Neural cell (in vitro differentiated cells): Measurements from ENCODE around the gene UIMC1. TPM values are rescaled to one million over a fixed set of nuclear protein-coding genes. Genes with fewer than 3 reads are reported as not detected.
"Not testable (repeated sequence)": the region's sequence is repeated elsewhere in the genome, so short reads cannot be mapped to it uniquely, and the experiment has no call there.

Source experiments
- H2AFZ ChIP-seq: fragments of 200-600, 300-800 bp; sonication (generic), shearing (Covaris generic); 2 replicates; pipeline ENCODE4 v1.6.0; 2014; ENCODE audit warnings: low read depth, mild to moderate bottlenecking, antibody characterized with exemption, low read length, moderate library complexity
- H3F3A ChIP-seq: fragments of 200-600 bp; shearing (Covaris generic); 2 replicates; pipeline ENCODE4 v1.6.1; 2016; ENCODE audit warnings: mild to moderate bottlenecking, moderate library complexity, mixed read lengths, antibody characterized with exemption, low read length; ENCODE audit not compliant: insufficient read depth, poor library complexity, severe bottlenecking
- H3K27ac ChIP-seq: fragments of 200-600, 300-800 bp; sonication (generic), shearing (Covaris generic); 2 replicates; pipeline ENCODE4 v1.5.1; 2014; ENCODE audit warnings: mild to moderate bottlenecking, low read length, moderate library complexity
- H3K27me3 ChIP-seq: fragments of 300-800, 200-600 bp; sonication (generic), shearing (Covaris generic); 2 replicates; pipeline ENCODE4 v1.6.0; 2014; ENCODE audit warnings: mild to moderate bottlenecking, low read depth, low read length, moderate library complexity; ENCODE audit not compliant: insufficient read depth
- H3K36me3 ChIP-seq: fragments of 300-800, 200-600 bp; sonication (generic), shearing (Covaris generic); 2 replicates; pipeline ENCODE4 v1.5.1; 2014; ENCODE audit warnings: mild to moderate bottlenecking, antibody characterized with exemption, low read length, moderate library complexity; ENCODE audit not compliant: insufficient read depth
- H3K4me2 ChIP-seq: fragments of 300-800, 200-600 bp; sonication (generic), shearing (Covaris generic); 2 replicates; pipeline ENCODE4 v1.6.0; 2014; ENCODE audit warnings: mild to moderate bottlenecking, low read length
- H3K4me3 ChIP-seq: fragments of 300-800, 200-600 bp; sonication (generic), shearing (Covaris generic); 2 replicates; pipeline ENCODE4 v1.5.1; 2014; ENCODE audit warnings: mild to moderate bottlenecking, low read length, moderate library complexity
- H3K79me2 ChIP-seq: fragments of 200-600 bp; shearing (Covaris generic); replicated peaks from 2 replicates; pipeline ENCODE4 v1.6.0; 2014; ENCODE audit warnings: mild to moderate bottlenecking, low read length, moderate library complexity; ENCODE audit not compliant: insufficient read depth
- H3K9ac ChIP-seq: fragments of 300-800, 200-600 bp; sonication (generic), shearing (Covaris generic); 2 replicates; pipeline ENCODE4 v1.6.1; 2016; ENCODE audit warnings: mild to moderate bottlenecking, low read length, mixed read lengths
- H3K9me2 ChIP-seq: fragments of 200-600 bp; shearing (Covaris generic); 2 replicates; pipeline ENCODE4 v1.6.1; 2016; ENCODE audit warnings: mild to moderate bottlenecking, low read length, mixed read lengths; ENCODE audit not compliant: insufficient read depth
- H3K9me3 ChIP-seq: fragments of 200-600, 300-800 bp; sonication (generic), shearing (Covaris generic); 2 replicates; pipeline ENCODE4 v1.6.1; 2016; ENCODE audit warnings: mild to moderate bottlenecking, mixed run types, low read length, moderate library complexity, mixed read lengths
- H4K20me1 ChIP-seq: fragments of 200-600 bp; shearing (Covaris generic); 2 replicates; pipeline ENCODE4 v1.6.1; 2016; ENCODE audit warnings: mild to moderate bottlenecking, mixed run types; ENCODE audit not compliant: insufficient read depth
- CTCF ChIP-seq: fragments of 450-650 bp; IDR thresholded peaks from 2 replicates; pipeline ENCODE4 v1.5.1; 2014; ENCODE audit warnings: antibody characterized with exemption, mild to moderate bottlenecking, moderate library complexity; ENCODE audit not compliant: poor library complexity, severe bottlenecking
- EP300 ChIP-seq: fragments of 450-650 bp; conservative IDR thresholded peaks from 2 replicates; pipeline ENCODE4 v1.6.1; 2014; ENCODE audit warnings: antibody characterized with exemption, mild to moderate bottlenecking, moderate library complexity; ENCODE audit not compliant: poor library complexity, severe bottlenecking
- EZH2 ChIP-seq: fragments of 200-600, 300-800 bp; shearing (Covaris generic), sonication (generic); IDR thresholded peaks from 2 replicates; pipeline ENCODE4 v1.6.1; 2014; ENCODE audit warnings: antibody characterized with exemption, low read length, borderline replicate concordance, mild to moderate bottlenecking; ENCODE audit not compliant: insufficient read depth, poor library complexity, severe bottlenecking
- MXI1 ChIP-seq: fragments of 450-650 bp; conservative IDR thresholded peaks from 2 replicates; pipeline ENCODE4 v1.6.1; 2014; ENCODE audit warnings: antibody characterized with exemption, mild to moderate bottlenecking; ENCODE audit not compliant: poor library complexity, severe bottlenecking
- POLR2AphosphoS5 ChIP-seq: IDR thresholded peaks from 2 replicates; pipeline ENCODE4 v1.6.1; 2012
- RAD21 ChIP-seq: fragments of 450-650 bp; conservative IDR thresholded peaks from 2 replicates; pipeline ENCODE4 v1.6.1; 2014; ENCODE audit warnings: antibody characterized with exemption, mild to moderate bottlenecking, moderate library complexity
- REST ChIP-seq: IDR thresholded peaks from 2 replicates; pipeline ENCODE4 v1.6.1; 2012; ENCODE audit warnings: borderline replicate concordance
- SMC3 ChIP-seq: fragments of 450-650 bp; conservative IDR thresholded peaks from 2 replicates; pipeline ENCODE4 v1.6.1; 2014; ENCODE audit warnings: antibody characterized with exemption, mild to moderate bottlenecking, moderate library complexity; ENCODE audit not compliant: poor library complexity
- TAF1 ChIP-seq: IDR thresholded peaks from 2 replicates; pipeline ENCODE4 v1.6.1; 2012; ENCODE audit warnings: low read depth
- polyA plus RNA-seq: library from polyadenylated mRNA; depleted of rRNA; stranded (reverse); fragments of >200 nt; gene quantifications from 2 replicates; pipeline ENCODE4 v1.2.3, GENCODE V29; 2014

The UIMC1 gene
- polyA plus RNA-seq, 1 donor from 2014 or later, result 74.0 TPM

GRCh38 chr5:176985516-176985915 is 21.1 kb downstream of the UIMC1 start:
- H3K4me2 ChIP-seq, result no peak overlapping the region
- no peak overlapping the region for H2AFZ ChIP-seq
- no peak overlapping the region for H3K9ac ChIP-seq
- no peaks in the 10 kb centered on the region for H3K27me3 ChIP-seq
- H4K20me1 ChIP-seq, result no peaks in the 10 kb centered on the region
- no peak overlapping the region for H3K4me3 ChIP-seq
- no peaks in the 10 kb centered on the region for H3K9me3 ChIP-seq
- no peak overlapping the region for H3K27ac ChIP-seq
- H3F3A ChIP-seq, result no peaks in the 10 kb centered on the region
- no peaks in the 10 kb centered on the region for H3K36me3 ChIP-seq
- H3K9me2 ChIP-seq, result no peaks in the 10 kb centered on the region
- TF ChIP-seq TAF1 (no peak), EP300 (no peak), RAD21 (no peak), SMC3 (no peak), REST (no peak), MXI1 (no peak), EZH2 (no peak), CTCF (no peak), POLR2AphosphoS5 (no peak)
- H3K79me2 ChIP-seq, result peaks cover 39% of the 10 kb centered on the region

GRCh38 chr5:176984176-176984575 is 22.4 kb downstream of the UIMC1 start:
- H3K27ac ChIP-seq, H3K9ac ChIP-seq, H3K9me2 ChIP-seq, H2AFZ ChIP-seq, H3K4me2 ChIP-seq, H3K27me3 ChIP-seq, H3F3A ChIP-seq, H3K9me3 ChIP-seq, H3K4me3 ChIP-seq, H3K36me3 ChIP-seq, H4K20me1 ChIP-seq: not testable (repeated sequence)
- peaks cover 28% of the 10 kb centered on the region for H3K79me2 ChIP-seq

- H4K20me1 ChIP-seq, H2AFZ ChIP-seq, H3K9ac ChIP-seq, H3K4me2 ChIP-seq, H3K9me2 ChIP-seq, H3F3A ChIP-seq, H3K27ac ChIP-seq, H3K36me3 ChIP-seq, H3K9me3 ChIP-seq, H3K27me3 ChIP-seq, H3K4me3 ChIP-seq: not testable (repeated sequence)
- peaks cover 24% of the 10 kb centered on the region for H3K79me2 ChIP-seq
Measured at GRCh38 chr5:176983593-176983992, 23.0 kb downstream of the UIMC1 start.

GRCh38 chr5:176983112-176983511 is 23.5 kb downstream of the UIMC1 start:
- not testable (repeated sequence) for H3K4me3 ChIP-seq, H3K9ac ChIP-seq, H4K20me1 ChIP-seq, H2AFZ ChIP-seq, H3K27ac ChIP-seq, H3K9me2 ChIP-seq, H3K4me2 ChIP-seq, H3F3A ChIP-seq, H3K9me3 ChIP-seq, H3K36me3 ChIP-seq, H3K27me3 ChIP-seq
- peaks cover 21% of the 10 kb centered on the region for H3K79me2 ChIP-seq
